Endothelial cell (in vitro differentiated cells): ENCODE results near the gene CCNB2. TPM values are rescaled to one million over a fixed set of nuclear protein-coding genes. Genes with fewer than 3 reads are reported as not detected.
A peak's percentile ranks its signal among the peaks of the same experiment; 100 is the strongest.
"Not testable (repeated sequence)": the region's sequence is repeated elsewhere in the genome, so short reads cannot be mapped to it uniquely, and the experiment has no call there.

Experiments used
- DNase-seq: peaks from one replicate; pipeline ENCODE4 v3.0.0; 2021; ENCODE audit warnings: low spot score
- H3K27ac Mint-ChIP-seq: one replicate; pipeline ENCODE4 v1.8.0; 2021; ENCODE audit warnings: mixed read lengths, inconsistent platforms; ENCODE audit not compliant: unreplicated experiment
- H3K27me3 Mint-ChIP-seq: one replicate; pipeline ENCODE4 v1.8.0; 2021; ENCODE audit warnings: mild to moderate bottlenecking, moderate library complexity, mixed read lengths, inconsistent platforms; ENCODE audit not compliant: unreplicated experiment
- H3K36me3 Mint-ChIP-seq: one replicate; pipeline ENCODE4 v1.8.0; 2021; ENCODE audit warnings: mild to moderate bottlenecking, low read depth, mixed read lengths, inconsistent platforms; ENCODE audit not compliant: unreplicated experiment
- H3K4me1 Mint-ChIP-seq: one replicate; pipeline ENCODE4 v1.8.0; 2021; ENCODE audit warnings: mild to moderate bottlenecking, mixed read lengths, inconsistent platforms; ENCODE audit not compliant: unreplicated experiment
- H3K4me3 Mint-ChIP-seq: one replicate; pipeline ENCODE4 v1.8.0; 2021; ENCODE audit warnings: mild to moderate bottlenecking, mixed read lengths, inconsistent platforms; ENCODE audit not compliant: unreplicated experiment
- H3K9me3 Mint-ChIP-seq: one replicate; pipeline ENCODE4 v1.8.0; 2021; ENCODE audit warnings: mixed read lengths, inconsistent platforms; ENCODE audit not compliant: unreplicated experiment
- CTCF ChIP-seq: fragments of 200-600 bp; sonication (generic); IDR thresholded peaks from one replicate; pipeline ENCODE4 v1.5.0; 2021; ENCODE audit warnings: antibody characterized with exemption; ENCODE audit not compliant: unreplicated experiment
- total RNA-seq: library from RNA; stranded (reverse); fragmentation: NEBNext Ultra II Directional; extraction: Animal tissue kit (Norgen Biotek cat#: 25700); gene quantifications from one replicate; pipeline ENCODE4 v1.2.1, GENCODE V29; 2021; ENCODE audit not compliant: unreplicated experiment

The CCNB2 gene
- total RNA-seq, 1 donor from 2014 or later: 16.5 TPM

GRCh38 chr15:59157396-59157795 is 52.5 kb downstream of the CCNB2 start:
- no peaks in the 10 kb centered on the region for H3K27me3 Mint-ChIP-seq
- H3K36me3 Mint-ChIP-seq: peaks cover 43% of the 10 kb centered on the region
- H3K9me3 Mint-ChIP-seq: no peaks in the 10 kb centered on the region
- no peak for DNase-seq
- no peak overlapping the region for H3K27ac Mint-ChIP-seq
- no peak for TF ChIP-seq CTCF
- peaks cover 8% of the 10 kb centered on the region for H3K4me1 Mint-ChIP-seq
- H3K4me3 Mint-ChIP-seq: no peak overlapping the region

- DNase-seq: no peak
- peaks cover 8% of the 10 kb centered on the region for H3K4me1 Mint-ChIP-seq
- no peak overlapping the region for H3K27ac Mint-ChIP-seq
- no peak overlapping the region for H3K4me3 Mint-ChIP-seq
- H3K27me3 Mint-ChIP-seq: no peaks in the 10 kb centered on the region
- peaks cover 42% of the 10 kb centered on the region for H3K36me3 Mint-ChIP-seq
- H3K9me3 Mint-ChIP-seq: no peaks in the 10 kb centered on the region
- no peak for TF ChIP-seq CTCF
Measured at GRCh38 chr15:59157840-59158700, 53.1 kb downstream of the CCNB2 start.

GRCh38 chr15:59158701-59159034 is 53.7 kb downstream of the CCNB2 start:
- TF ChIP-seq CTCF: no peak
- Mint-ChIP-seq H3K4me3 (no peak overlapping the region), H3K36me3 (peaks cover 38% of the 10 kb centered on the region), H3K9me3 (no peaks in the 10 kb centered on the region), H3K4me1 (peaks cover 8% of the 10 kb centered on the region), H3K27me3 (no peaks in the 10 kb centered on the region), H3K27ac (no peak overlapping the region)
- DNase-seq: no peak

GRCh38 chr15:59159210-59159609 is 54.3 kb downstream of the CCNB2 start:
- Mint-ChIP-seq H3K36me3 (peaks cover 38% of the 10 kb centered on the region), H3K4me3 (no peak overlapping the region), H3K27ac (no peak overlapping the region), H3K27me3 (no peaks in the 10 kb centered on the region), H3K4me1 (peaks cover 8% of the 10 kb centered on the region), H3K9me3 (no peaks in the 10 kb centered on the region)
- no peak for DNase-seq
- TF ChIP-seq CTCF: no peak

- Mint-ChIP-seq H3K27ac (no peak overlapping the region), H3K4me1 (peaks cover 18% of the 10 kb centered on the region), H3K4me3 (no peak overlapping the region), H3K9me3 (no peaks in the 10 kb centered on the region), H3K27me3 (no peaks in the 10 kb centered on the region), H3K36me3 (peaks cover 30% of the 10 kb centered on the region)
- peak; percentile 45 for DNase-seq
- peak; percentile 36 for TF ChIP-seq CTCF
Measured at GRCh38 chr15:59160880-59161593, 56.1 kb downstream of the CCNB2 start.

- Mint-ChIP-seq H3K4me1 (peaks cover 28% of the 10 kb centered on the region), H3K36me3 (peaks cover 30% of the 10 kb centered on the region)
- H3K4me3 Mint-ChIP-seq, H3K27ac Mint-ChIP-seq, DNase-seq, H3K9me3 Mint-ChIP-seq, H3K27me3 Mint-ChIP-seq: not testable (repeated sequence)
Measured at GRCh38 chr15:59162080-59162479, 57.1 kb downstream of the CCNB2 start.
